Left colon (tissue), 2 donors: Measurements from ENCODE around the gene STAG2. TPM values are rescaled to one million over a fixed set of nuclear protein-coding genes. Genes with fewer than 3 reads are reported as not detected.
"Not testable (repeated sequence)": the region's sequence is repeated elsewhere in the genome, so short reads cannot be mapped to it uniquely, and the experiment has no call there.

Experiments
- ATAC-seq: fragments of 200-7000 bp; cut with Tn5 transposase; one replicate; pipeline ENCODE4 v1.9.1; 2020; ENCODE audit warnings: mild to moderate bottlenecking, moderate library complexity
- DNase-seq, 2 donors: peaks; one replicate each; pipeline ENCODE4 v3.0.0-alpha.2; 2020
- intact Hi-C, 2 donors: fragments of 100-400 bp; cut with DNase I in 1 of 2; cut with micrococcal nuclease in 1 of 2; formaldehyde crosslinking; loops; one replicate each; pipeline versions ENCODE4 v1.11.2 to v1.14.0; 2022; cut with DNase I, micrococcal nuclease
- total RNA-seq, 2 donors: library from RNA; stranded (reverse); fragmentation: NEBNext Ultra II Directional; extraction: Animal tissue kit (Norgen Biotek cat#: 25700); gene quantifications; one replicate each; pipeline ENCODE4 v1.2.1, GENCODE V29; 2021
- donor health status: DM: no; HTN: no; CAD: no.
- donor health status: DM: yes; HTN: yes; CAD: no.

Gene STAG2
- total RNA-seq, 2 donors from 2014 or later, result 58.8 to 66.8 TPM

DNA sequence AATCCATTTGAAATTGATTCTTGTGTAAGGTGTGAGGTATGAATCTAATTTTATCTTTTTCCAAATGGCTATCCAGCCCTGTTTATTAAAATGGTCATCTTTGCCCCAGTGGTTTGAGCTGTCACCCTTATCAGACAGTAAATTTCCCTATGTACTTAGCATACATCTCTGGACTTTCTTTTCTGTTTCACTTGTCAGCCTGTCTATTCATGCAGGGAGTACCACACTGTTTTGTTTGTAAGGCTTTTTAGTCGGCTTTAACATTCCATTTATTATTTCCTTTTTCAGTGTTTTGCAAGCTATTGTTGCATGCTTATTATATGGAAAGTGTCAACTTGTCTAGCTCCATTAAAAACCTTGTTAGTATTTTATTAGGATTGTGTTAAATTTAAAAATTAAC lies 155.8 kb downstream of the STAG2 start:
- intact Hi-C loops, result no loop called here
- ATAC-seq, result no peak
- DNase-seq, result no peak

DNA sequence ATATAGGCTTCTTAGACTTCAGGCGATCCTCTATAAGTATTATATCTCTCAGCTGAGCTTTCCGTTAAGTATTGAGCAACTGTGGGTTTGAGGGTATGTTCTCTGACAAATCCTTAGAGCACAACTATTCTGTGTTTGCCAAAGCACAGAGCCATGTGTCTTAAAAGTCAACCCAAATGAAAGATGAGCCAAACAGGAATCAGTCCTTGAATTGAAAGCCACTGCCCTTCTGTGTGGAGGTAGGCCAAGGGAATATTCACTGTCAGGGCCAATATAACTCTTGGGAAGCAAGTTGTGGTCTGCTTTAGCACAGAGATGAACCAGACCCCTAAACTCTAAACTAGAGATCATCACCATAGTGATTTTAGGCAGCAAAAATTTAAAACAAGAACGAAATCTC lies 164.0 kb downstream of the STAG2 start:
- no peak for ATAC-seq
- no peak for DNase-seq
- intact Hi-C loops, result no loop called here

DNA sequence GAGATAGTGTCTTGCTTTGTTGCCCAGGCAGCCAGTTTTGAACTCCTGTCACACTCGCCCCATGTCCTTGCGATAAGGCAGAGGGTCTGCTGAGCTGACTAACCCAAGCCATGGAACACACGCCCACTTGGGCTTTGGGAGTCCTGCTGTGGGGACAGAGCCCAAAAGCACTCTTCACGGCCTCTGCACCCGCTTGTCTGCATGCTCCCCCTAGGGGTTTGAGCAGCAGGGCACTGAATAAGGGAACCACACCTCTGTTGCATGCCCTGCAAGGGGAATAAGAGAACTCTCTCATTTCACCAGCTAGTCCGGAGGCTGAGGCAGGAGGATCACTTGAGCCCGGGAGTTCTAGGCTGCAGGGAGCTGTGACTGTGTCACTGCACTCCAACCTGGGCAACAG lies 166.0 kb downstream of the STAG2 start:
- ATAC-seq, result no peak
- intact Hi-C loops, result no loop called here
- DNase-seq, result no peak

DNA sequence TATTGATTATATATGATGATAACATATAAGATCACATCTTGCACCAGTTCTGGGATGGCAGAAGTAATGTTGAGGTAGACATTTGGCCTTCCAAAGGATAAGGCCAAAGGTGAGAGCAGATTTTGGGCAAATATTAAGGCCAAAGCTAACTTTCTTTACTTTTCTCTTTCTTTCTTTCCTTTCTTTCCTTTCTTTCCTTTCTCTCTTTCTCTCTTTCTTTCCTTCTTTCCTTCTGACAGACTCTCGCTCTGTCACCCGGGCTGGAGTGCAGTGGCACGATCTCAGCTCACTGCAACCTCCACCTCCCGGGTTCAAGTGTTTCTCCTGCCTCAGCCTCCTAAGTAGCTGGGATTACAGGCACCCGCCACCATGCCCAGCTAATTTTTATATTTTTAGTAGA lies 170.9 kb downstream of the STAG2 start:
- DNase-seq, intact Hi-C loops, ATAC-seq: not testable (repeated sequence)

DNA sequence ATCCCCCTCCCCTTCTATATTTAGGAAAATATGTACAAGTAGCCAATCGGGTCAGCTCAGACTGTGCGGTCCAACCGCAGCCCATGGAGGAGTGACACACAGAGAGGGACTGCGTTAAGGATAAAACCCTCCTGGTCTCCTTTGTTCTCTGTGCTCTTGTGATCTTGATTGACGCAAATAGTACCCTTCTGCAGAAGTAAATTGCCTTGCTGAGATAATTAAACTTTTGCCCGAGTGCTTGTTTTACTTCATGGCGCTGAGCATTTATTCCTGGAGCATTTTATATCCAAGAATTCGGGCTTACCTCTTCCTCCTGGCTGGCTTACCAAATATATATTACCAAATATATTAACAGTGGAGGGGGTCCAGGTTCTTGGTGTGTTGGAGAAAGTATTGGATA lies 184.2 kb downstream of the STAG2 start:
- intact Hi-C loops, result no loop called here
- ATAC-seq (no peak), DNase-seq (no peak)

DNA sequence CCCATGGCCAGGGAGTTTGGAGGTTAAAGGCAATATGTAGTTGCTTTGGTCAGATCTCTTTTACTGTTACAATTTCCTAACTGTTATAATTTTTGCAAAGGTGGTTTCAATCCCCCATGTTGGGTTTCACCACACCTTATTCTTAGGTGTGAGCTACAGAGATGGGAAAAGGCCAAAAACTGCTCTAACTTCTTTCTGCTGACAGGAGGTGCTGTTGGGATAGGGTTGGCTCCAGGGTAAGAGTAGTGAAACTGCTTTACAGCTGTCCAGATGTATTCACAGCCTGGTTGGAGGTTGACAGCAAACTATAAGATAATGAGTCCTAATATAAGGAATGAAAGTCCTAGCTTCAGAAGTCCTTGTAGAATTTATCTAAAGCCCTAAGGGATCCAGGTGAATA lies 189.7 kb downstream of the STAG2 start:
- no peak for ATAC-seq
- DNase-seq, result no peak
- intact Hi-C loops, result no loop called here

Other genes starting within 250 kb of the STAG2 start
- gene THOC2, start 228.7 kb upstream of the STAG2 start, total RNA-seq, result 10 to 100 TPM; 64.0 to 64.7 TPM
- gene XIAP, start 101.7 kb upstream of the STAG2 start, total RNA-seq, result 10 to 100 TPM; 81.0 to 89.0 TPM